Activated T-cell treated with anti-CD3 and anti-CD28 coated beads, Interleukin-2, amount 50 U/mL, for 48 hours (primary cell): ENCODE measurements around the gene MAGEA11.
"Not testable (repeated sequence)": the region's sequence is repeated elsewhere in the genome, so short reads cannot be mapped to it uniquely, and the experiment has no call there.

ENCODE experiments used
- DNase-seq, 2 experiments: peaks; one replicate each; pipeline ENCODE4 v3.0.0-alpha.2; 2020

Gene MAGEA11

GRCh38 chrX:149711545-149712236 is at the start of gene MAGEA11:
MAGEA11 (plus strand) TSS chrX:149712060; CDS start chrX:149713160, 1,100 bp downstream.
- DNase-seq = no peak

- not testable (repeated sequence) for DNase-seq
Observed at GRCh38 chrX:149675088-149675487, 36.8 kb upstream of the MAGEA11 start.

DNA sequence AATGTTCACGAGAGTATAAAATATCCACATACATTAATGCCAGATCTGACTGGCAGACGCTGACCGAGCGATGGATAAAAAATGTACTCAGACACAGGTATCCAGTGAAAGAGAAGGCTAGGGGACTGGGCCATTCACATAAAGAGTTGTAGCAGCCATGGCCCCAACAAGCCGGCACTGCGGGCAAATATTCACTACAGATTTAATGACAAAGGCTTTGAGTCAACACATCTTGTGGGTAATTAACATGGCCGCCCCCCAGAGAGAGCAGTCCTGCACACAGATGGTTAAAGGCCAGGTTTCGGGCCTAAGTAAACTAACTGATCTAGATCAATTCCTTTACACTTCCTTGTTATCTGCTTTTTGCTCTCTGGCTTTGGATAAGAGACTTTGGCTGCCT is 36.3 kb upstream of the MAGEA11 start:
- not testable (repeated sequence) for DNase-seq

DNA sequence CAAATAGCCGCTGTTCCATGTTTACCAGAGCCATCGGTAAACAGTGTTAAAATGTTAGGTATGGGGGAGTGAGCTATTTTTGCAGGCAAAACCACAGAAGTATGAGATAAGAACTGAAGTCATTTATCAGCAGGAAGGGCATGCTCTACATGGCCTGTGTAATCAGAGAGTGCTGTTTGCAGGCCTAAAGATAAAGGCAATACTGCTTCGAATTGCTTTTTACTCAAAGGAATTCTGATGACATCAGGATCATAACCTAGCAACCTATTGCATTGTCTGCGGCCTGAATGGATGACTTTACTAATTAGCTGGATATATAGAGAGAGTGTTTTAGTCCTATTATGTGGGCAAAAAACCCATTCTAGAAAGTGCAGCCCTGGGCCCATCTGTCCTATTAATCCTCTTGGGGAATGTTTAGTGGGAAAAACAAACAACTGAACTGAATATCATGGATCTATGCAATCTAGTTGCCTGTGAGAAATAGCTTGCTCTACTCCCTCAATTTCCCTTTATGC is 32.6 kb upstream of the MAGEA11 start:
- not testable (repeated sequence) for DNase-seq

- DNase-seq = no peak
Observed at GRCh38 chrX:149681182-149681581, 30.7 kb upstream of the MAGEA11 start.

- DNase-seq = no peak
Observed at GRCh38 chrX:149682031-149682430, 29.8 kb upstream of the MAGEA11 start.

DNA sequence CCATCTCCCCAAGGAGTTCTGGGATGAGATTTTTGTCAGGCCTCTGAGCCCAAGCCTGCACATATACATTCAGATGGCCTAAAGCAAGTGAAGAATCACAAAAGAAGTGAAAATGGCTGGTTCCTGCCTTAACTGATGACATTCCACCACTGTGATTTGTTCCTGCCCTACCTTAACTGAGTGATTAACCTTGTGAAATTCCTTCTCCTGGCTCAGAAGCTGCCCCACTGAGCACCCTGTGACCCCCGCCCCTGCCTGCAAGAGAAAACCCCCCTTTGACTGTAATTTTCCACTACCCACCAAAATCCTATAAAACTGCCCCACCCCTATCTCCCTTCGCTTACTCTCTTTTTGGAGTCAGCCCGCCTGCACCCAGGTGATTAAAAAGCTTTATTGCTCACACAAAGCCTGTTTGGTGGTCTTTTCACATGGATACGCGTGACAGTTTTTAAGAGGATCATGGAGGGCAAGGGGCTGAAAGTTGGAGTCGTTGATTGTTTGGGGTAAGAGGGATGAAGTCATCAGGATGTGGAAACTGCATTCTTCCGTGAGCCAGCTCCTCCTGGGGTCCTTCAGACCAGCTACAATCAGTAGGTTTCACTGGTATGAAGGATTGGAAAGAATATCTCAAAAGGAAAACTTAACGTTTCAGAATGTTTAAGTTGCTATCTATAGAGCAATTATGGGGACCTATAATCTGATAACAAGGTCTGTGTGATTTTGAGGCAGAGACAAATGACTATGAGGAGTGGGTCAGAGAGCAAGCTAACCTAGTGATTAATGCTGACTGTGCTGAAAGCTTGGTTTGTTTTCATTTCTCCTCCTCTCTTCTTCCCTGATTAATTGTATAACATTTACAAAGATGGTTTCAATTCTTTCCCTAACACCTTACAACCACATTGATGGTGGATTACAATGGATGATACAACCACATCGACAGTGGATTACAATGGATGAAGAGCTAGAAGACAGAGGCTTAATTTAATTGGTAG is 28.6 kb upstream of the MAGEA11 start:
- no peak for DNase-seq

GRCh38 chrX:149683966-149684730 is 27.7 kb upstream of the MAGEA11 start:
- DNase-seq = no peak

DNA sequence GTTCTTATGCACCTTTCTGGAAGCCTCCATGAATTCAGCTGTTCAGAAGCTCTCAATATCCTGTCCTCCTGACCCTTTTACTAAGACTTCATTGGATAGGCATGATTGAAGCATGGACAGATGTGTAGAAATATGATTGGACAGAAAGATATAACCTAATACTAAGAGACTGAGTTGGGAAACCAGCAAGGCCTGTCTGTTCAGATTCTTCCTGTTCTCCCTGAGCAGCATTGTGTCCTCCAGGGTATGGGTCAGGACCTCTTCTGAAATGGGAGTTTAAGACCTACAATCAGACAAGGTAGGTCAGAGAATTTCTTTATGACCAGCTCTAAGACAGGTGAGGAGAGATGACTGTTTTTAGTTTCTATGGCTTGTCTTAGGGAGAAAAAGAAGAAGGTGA is 23.9 kb upstream of the MAGEA11 start:
- no peak for DNase-seq

DNA sequence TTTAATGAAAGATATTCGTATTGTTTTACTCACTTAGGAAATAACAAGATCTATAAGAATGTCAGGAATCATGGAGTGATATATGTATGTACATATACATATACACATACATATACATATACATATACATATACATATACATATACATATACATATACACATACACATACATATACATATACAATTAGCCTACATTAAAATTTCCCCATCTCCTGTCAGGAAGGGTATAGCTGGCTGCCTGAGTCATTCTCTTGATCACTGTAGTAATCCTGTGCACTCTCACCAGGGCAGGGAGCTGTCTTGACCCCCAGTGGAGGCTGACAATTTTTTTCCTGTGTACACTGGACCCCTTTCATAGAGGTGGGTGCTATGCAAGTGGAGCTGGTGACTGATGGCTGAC is 23.3 kb upstream of the MAGEA11 start:
- no peak for DNase-seq

- no peak for DNase-seq
Observed at GRCh38 chrX:149691794-149692193, 20.1 kb upstream of the MAGEA11 start.

GRCh38 chrX:149692686-149693272 is 19.1 kb upstream of the MAGEA11 start:
- DNase-seq = not testable (repeated sequence)

GRCh38 chrX:149699761-149700160 is 12.1 kb upstream of the MAGEA11 start:
- no peak for DNase-seq

DNA sequence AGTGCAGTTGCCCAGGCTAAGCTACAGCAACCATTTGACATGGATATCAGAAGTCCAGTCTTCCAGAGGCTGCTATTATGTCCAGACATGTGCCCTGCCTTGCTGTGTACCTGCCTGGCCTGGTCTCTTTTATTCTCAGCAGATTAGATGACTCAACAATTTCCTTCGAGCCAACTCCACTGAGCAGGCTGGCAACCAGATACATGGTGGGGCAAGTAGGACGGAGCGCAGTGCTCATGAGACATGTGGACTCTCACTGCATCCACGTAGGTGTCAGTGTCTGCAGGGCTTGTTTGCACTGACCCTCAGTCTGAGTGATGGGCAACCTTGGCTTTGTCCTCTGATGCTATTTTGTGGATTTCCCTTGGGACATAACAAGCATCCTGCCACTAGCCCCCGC is 7.2 kb upstream of the MAGEA11 start:
- DNase-seq = no peak

GRCh38 chrX:149707147-149707901 is 4.5 kb upstream of the MAGEA11 start:
- DNase-seq = no peak

GRCh38 chrX:149712831-149713230 is 971 bp downstream of the MAGEA11 start:
- DNase-seq = no peak

- no peak for DNase-seq
Observed at GRCh38 chrX:149713279-149714050, 1.6 kb downstream of the MAGEA11 start.

GRCh38 chrX:149715468-149715867 is 3.6 kb downstream of the MAGEA11 start:
- no peak for DNase-seq

DNA sequence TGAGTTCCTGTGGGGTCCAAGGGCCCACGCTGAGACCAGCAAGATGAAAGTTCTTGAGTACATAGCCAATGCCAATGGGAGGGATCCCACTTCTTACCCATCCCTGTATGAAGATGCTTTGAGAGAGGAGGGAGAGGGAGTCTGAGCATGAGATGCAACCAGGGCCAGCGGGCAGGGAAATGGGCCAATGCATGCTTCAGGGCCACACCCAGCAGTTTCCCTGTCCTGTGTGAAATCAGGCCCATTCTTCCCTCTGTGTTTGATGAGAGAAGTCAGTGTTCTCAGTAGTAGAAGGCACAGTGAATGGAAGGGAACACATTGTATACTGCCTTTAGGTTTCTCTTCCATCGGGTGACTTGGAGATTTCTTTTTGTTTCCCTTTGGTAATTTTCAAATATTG is 4.8 kb downstream of the MAGEA11 start:
- DNase-seq = no peak

DNA sequence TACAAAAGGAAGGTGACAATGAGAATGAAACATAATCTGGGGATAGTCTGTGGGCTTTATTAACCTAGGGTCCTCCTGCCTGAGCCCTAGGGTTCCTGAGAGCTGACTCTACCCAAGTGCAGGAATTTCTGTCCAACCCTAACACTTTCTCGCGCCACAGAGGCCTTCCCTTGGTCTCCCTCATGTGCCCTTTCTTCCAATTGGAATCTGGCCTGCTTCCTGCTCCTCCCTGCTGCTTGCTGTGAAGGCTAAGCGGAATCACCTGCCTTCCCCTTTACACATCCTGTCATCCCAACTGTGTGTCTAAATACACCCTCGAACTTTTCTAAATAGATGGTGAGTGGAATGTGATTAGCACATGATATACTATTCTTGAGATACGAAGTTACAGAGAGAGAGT is 5.9 kb downstream of the MAGEA11 start:
- DNase-seq = no peak

DNA sequence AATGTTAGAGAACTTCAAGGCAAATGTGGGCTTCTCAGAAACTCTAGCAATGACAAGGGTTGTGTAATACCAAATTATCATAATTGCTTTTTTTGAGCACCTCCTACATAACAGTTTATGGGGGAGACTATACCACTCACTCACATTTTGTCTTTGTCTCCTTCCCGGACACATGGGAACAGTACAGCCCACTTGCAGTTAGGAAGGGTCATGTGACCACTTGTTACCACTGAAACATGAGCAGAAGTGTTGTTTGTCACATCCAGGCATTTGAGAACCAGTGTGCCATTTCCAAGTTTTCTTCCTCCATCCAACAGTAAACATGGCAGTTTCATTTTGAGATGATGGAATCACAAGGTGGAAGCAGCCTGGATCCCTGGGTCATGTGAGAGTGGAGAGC is 6.9 kb downstream of the MAGEA11 start:
- no peak for DNase-seq
